NOMO-1 (cell line): ENCODE measurements around the gene EIF2B2.
"Not testable (repeated sequence)": the region's sequence is repeated elsewhere in the genome, so short reads cannot be mapped to it uniquely, and the experiment has no call there.

Experiments used
- DNase-seq, 2 experiments: peaks; one replicate each; lab custom pipeline; 2025; ENCODE audit not compliant: unreplicated experiment in 2 of 2; lab: John Stamatoyannopoulos, UW

The EIF2B2 gene

DNA sequence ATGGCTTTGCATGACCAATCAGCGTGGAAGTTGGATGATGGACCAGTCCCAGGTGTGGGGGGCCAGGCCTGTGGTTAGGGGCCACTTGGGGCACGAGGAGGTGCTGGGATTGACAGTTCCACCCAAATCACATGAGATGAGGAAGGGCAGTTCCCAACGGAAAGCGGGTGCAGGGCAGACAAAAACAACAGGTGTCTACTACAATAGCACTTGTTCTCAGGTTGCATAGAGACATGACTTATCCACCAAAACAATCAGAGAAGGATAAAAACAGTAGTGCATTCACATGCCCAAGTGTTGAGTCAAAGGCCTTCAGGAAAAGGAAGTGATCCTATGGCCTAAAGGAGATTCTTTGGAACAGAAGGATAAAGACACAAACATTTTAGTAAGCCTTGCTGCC lies 14.6 kb upstream of the EIF2B2 start:
- no peak for DNase-seq

DNA sequence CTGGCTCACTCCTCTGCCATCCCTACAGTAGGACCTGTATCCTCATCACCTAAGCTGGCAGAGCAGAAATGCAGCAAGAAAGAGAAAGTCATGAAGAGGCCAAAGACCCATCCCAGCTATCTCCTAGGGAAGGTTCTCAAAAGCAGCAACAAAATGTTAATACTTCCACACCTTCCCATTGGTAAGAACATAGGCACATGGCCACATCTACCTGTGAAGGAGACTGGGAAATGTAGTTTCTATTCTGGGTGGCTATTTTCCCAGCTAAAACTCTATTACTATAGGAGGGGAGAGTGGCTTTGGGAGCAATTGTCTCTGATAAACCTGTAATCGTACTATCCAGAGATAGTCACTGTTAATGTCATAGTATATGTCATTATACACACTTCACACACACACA lies 13.7 kb upstream of the EIF2B2 start:
- DNase-seq, result no peak

DNA sequence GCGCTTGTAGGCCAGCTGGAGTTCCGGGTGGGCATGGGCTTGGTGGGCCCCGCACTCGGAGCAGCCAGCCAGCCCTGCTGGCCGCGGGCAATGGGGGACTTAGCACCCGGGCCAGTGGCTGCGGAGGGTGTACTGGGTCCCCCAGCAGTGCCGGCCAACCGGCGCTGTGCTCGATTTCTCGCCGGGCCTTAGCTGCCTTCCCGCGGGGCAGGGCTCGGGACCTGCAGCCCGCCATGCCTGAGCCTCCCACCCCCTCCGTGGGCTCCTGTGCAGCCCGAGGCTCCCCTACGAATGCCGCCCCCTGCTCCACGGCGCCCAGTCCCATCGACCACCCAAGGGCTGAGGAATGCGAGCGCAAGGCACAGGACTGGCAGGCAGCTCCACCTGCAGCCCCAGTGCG lies 8.5 kb upstream of the EIF2B2 start:
- not testable (repeated sequence) for DNase-seq

DNA sequence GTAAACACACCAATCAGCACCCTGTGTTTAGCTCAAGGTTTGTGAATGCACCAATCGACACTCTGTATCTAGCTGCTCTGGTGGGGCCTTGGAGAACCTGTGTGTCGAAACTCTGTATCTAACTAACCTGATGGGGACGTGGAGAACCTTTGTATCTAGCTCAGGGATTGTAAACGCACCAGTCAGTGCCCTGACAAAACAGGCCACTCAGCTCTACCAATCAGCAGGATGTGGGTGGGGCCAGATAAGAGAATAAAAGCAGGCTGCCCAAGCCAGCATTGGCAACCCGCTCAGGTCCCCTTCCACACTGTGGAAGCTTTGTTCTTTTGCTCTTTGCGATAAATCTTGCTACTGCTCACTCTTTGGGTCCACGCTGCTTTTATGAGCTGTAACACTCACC lies 6.9 kb upstream of the EIF2B2 start:
- not testable (repeated sequence) for DNase-seq

DNA sequence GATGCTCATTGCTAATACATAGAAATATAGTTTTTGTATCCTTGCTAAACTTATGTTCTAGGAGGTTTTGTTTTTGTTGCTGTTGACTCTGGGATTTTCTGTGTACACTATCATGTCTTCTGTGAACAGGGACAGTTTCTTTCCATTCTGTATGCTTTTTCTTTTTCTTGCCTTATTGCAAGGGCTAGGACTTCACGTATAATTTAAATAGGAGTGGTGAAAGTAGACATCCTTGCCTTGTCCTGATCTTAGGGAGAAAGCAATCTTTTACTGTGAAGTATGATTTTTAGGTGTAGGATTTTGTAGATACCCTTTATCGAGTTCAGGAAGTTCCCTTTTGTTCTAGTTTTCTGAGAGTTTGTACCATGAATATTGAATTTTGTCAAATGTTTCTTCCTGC lies 1.5 kb upstream of the EIF2B2 start:
- DNase-seq, result no peak

DNA sequence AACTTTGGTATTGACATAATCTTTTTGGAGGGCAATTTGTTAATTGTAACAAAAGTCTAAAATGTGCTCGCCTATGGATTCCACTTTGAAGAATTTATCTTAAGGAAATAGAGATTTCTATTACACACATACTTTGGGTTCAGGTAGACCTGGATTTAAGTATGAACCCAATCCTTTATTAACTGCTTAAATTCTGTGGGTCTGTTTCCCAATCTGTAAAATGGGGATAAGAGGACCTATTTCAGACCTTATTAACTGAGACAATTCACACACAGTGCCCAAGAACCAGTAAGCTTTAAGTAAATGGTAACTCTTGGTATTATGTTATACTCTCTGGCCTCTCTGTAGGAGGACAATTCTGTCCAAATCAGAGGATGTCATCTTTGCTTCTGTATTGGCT lies 822 bp upstream of the EIF2B2 start:
- no peak for DNase-seq

DNA sequence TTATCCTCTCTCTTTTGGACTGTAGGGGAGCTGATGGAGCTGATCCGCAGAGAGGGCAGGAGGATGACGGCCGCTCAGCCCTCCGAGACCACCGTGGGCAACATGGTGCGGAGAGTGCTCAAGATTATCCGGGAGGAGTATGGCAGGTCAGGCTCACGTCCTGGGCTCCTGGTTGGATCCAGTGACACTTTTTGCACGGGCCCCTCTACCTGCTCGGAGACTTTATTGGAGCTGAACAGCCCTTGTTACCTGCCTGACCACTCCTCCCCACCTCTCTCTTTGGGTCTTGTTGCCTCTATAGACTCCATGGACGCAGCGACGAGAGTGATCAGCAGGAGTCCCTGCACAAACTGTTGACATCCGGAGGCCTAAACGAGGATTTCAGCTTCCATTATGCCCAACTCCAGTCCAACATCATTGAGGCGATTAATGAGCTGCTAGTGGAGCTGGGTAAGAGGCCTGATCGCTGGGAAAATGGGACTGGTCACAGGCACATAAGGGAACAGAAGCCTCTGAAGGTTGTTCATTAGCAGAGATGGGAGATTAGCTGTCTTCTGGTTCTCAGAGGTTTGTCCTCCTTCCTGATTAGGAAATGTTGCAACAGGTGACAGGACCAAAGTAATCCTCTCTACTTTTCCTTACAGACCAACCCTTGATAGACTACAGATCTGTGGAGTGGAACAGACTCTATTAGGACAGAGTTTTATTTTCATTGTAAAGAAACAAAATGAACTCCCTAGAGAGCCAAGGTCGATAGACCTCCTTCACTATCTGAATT lies 718 bp downstream of the EIF2B2 start:
- DNase-seq, result no peak

DNA sequence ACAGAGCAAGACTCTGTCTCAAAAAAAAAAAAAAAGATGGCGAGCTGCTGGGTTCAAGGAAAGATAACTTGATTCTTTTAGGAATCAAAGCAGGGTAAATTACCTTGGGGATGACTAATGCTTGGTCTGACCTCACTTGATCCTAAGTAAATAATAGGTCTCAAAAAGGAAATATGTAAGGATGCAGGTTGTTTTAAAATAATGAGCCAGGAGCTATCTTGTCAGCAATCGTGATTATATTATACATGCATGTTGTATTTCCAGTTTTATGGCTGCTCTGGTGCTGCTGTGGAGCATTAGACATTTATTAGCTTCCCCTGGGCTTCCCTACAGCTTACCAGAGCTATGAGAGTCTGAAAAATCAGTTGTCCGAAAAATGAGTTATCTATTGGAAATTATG lies 2.6 kb downstream of the EIF2B2 start:
- no peak for DNase-seq

DNA sequence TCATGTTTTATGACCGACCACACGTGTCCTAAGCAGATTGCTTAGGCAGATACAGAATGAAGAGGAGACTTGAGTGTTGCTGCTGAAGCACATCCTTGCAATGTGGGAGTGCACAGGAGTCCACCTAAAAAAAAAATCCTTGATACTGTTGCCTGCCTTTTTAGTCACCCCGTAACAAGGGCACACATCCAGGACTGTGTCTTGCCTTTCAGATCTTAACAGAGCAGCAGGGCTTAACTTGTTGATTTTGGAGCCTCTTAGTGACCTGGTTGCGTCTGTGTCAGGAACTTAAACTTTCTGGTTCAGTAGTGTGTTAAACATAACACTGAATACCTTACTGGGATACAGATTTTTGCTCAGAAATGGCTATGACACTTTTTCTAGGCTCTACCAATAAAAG lies 6.5 kb downstream of the EIF2B2 start:
- DNase-seq, result no peak

DNA sequence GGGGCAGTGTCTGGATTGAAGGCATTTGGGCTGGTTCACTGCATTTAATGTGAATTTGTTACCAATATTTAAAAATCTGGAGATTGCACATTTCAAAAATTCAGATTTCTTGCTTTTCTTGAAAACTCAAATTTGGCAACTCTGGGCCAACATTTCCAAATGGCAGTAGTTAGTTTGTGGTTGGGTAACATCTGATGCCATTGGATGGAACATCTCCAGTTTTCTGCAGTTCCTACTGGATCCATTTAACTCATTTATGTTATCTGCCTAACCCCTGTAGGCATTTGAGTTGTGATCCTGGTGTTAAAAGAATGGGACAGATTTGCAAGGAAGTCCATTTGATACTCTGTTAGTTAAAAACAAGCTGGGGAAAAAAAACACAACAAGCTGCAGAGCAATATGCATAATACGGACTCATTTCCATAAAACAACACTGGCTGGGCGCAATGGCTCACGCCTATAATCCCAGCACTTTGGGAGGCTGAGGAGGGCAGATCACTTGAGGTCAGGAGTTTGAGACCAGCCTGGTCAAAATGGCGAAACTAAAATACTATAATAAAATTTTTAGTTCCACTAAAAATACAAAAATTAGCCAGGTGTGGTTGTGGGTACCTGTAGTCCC lies 7.9 kb downstream of the EIF2B2 start:
- DNase-seq, result no peak

DNA sequence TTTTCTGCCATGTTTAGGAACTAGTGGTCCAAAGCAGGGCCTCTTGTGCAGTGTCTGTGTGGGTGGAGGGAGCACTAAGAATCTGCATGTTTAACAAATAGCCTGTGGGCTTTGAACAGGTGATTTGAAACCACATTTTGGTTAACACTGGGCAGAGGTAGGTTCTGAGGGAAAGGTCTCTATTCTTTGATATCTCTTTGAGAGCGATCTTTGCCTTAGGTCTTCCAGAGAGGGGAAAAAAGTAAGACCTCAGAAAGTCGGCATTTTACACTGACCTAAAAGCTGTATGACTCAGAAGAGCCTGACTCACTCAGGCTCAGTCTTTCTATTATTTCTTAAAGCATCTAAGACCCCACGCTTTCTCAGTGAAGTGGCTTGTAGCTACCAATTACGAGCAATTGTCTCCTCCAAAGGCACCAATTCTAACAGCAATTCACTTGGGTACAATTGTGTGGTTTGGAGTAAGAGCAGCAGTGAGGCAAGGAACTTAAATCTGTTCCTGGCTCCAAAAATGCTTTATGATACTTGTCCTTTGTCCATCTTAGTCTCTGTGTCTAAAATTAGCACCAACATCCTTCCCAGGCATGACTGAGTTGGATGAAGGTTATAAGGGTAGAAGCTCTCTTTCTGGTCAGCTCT lies 8.8 kb downstream of the EIF2B2 start:
- DNase-seq, result no peak

DNA sequence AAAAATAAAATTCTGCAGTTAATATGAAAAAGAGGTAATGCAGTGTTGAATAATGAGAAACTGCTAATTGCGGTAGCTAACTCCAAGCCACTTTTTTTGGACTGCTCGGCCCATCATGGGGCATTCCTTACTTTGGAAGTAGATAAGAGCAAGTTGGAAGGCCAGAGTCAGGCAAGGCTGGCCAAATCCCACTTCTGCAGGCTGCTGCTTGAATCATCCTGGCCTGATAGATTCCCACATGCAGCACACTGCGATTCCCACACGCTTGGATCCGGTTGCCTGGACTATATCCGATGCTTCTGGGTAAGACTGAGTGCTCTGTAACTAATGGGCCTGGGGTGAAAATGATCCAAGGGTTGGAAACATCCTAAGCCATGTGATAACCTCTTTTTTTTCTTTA lies 10.6 kb downstream of the EIF2B2 start:
- DNase-seq, result no peak

DNA sequence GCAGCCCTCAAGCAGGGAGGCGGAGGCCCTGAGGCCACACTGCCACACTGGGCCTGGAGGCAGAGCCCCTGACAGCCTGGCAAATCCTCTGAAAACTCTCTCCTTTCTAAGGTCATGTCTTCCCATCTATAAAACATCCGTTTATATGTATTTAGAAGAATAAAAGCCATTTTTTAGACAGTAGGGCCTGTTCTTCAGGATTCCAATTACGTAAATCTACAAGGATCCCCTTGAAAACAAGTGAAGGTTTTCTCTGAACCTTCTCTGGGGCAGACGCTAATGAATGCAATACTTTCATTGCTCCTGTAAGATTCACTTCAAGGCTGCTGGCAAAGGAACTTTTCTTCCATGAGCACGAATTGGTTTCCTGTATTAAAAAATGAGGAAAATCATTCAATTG lies 12.8 kb downstream of the EIF2B2 start:
- DNase-seq, result no peak

DNA sequence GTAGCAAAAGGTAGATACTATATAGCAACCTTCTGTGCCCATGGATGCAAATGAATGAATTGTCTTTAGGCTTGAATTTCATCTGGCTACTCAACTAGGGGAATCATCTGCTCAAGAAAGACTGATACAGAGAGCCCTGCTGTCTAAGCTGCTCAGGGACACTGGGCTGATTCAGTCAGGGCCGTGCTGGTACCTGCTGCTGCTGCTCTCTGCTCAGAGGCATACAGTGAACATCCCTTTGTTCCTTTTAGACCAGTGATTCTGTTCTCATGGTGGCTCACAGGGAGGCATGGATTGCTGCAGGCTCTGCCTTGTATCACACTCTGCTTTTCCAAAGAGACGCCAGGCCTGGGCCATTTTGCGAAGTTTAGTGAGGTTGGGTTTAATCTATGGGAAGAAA lies 14.1 kb downstream of the EIF2B2 start:
- DNase-seq, result no peak

DNA sequence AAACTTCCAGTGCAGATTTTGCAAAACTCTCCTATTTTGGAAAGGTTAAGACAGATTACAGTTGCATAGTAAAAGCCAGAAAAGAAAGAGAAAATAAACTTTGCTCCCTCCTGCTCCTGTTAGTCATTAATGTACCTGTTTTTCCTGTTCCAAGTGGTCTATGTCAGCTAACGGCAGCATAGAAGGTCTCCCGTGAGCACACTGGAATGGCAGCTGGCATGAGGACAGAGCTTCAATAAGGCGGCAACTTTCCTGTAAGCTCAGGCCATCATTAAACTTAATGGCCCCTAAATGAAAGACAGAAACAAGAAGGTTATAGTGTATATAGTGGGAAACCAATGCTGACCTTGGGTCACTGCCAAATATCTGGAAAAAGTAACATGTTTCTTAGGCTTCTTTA lies 16.0 kb downstream of the EIF2B2 start:
- no peak for DNase-seq

DNA sequence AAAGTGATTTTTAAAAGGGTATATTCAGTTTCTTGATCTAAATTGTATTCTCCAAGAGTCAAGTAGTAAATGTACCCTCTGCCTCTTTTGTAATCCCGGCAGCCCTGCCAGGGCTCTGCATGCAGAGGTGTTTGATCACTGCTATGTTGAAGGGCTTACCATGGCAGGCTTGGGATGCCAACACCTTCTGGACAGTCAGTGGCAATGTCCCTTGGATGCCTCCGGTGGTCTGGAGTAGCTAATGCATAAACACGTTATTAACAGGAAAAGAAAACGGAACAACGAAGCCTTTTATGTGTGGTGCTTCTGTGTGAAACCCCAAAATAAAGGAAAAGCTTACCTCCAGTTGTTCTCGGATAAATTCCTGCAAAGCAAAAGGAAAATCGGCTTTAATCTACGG lies 19.9 kb downstream of the EIF2B2 start:
- DNase-seq, result no peak

DNA sequence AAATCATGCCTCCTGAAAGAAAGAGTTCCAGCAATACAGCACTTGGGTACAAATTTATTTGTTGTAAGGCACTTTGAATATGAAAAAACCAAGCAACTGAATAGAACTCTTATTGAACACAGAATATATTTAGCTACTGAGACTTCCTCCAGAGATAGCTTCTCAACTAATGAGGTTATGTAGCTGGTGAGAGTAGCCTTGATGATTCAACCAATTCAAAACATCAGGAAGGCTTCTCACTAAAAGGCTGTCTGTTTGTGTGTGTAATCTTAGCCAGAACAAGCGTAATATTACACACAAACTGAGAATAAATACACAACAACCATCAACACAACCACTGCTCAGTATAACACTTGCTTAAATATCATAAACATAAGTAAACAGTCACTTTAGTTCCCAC lies 20.4 kb downstream of the EIF2B2 start:
- DNase-seq, result no peak

DNA sequence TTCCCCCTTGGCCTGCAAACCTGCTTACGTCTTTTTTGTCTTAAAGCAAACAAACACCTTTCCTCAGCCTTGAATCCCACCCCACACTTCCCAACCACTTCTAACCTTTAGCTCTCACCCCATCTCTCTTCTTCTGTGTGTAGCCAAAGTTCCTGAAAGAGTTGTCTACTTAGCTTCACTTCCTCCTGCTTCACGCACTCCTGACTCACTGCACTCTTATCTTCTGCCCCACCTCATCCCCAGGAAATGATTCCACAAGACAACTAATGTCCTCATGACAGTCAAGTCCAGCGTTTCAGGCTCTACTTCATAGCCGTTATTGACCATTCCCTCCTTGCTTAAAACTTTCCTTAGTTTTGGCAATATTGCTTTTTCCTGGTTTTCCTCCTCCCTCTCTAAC lies 22.4 kb downstream of the EIF2B2 start:
- peak in 1 of 2 experiments; percentile 38 for DNase-seq

DNA sequence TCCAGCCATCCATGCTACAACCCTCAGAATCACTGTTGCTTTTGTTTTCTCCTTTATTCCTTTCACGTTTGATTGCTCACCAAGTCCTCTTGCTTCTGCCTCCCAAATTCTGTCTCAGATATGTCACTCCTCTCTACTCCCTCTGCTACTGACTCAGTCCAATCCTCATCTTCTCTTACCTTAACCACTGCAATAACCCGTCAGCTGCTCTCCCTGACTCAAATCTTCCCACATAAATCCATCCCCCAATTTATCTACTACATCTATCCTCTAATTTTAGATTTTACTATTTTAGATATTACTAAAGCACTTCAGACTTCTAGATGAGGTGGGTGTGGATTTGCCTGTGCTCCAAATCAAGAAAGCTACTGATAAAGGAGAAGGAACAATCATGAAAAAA lies 23.2 kb downstream of the EIF2B2 start:
- no peak for DNase-seq

DNA sequence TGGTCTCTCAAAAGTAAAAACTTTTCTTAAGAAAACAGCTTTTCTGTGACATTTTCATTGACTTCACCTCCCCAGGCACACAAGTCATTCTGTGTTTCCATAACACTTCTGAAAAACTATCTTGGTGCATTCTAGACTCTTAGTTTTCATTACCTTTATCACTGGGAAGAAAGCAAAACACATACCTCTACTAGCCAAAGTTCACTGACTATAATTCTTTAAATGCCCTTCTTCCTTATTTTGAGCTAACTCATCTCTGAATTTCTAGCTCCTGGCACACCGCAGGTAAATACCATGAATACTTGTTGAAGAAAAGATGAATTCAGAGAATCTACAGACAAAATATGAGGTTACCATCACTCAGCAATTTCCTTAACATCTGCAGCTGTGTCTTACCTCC lies 27.4 kb downstream of the EIF2B2 start:
- no peak for DNase-seq

DNA sequence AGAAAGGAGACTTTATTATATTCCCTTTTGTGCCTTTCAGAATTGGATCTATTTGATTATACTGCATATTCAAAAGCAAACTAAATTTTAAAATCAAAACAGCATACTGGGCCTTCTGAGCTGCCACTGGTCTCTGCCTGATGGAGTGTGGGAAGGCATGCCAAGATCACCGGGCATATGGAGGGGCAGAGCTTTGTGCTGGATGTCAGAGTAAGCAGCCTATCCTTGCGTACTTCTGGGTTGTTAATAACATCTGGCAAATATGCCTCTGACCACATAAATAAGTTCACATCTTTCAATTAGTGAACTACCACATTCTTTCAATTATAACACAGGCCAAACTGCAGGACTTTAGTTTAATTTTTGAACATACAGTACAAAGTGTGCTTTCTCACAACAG lies 30.2 kb downstream of the EIF2B2 start:
- DNase-seq, result no peak

DNA sequence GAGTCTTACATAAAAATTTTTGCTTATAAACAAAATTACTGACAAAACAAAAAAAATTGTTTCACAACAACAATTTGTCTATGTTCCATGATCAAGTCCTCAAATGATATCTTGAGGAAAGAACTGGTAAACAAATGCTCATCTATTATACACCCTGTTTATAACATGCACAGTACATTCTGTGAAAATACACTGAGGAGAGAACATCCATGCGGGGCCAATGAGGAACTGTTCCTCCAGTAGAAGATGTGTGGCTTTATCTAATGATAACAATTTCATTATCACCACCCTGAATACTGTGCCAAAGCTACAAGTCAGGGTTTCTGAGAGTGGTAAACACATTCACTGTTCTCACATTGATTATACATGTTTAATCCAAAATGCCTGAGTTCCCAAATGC lies 37.8 kb downstream of the EIF2B2 start:
- no peak for DNase-seq
